ENCODE measurements around the gene MMP12. TPM values are rescaled to one million over a fixed set of nuclear protein-coding genes. Genes with fewer than 3 reads are reported as not detected.
"Not testable (repeated sequence)": the region's sequence is repeated elsewhere in the genome, so short reads cannot be mapped to it uniquely, and the experiment has no call there.

The MMP12 gene
- total RNA-seq, 2 experiments from 2014 or later = not detected

DNA sequence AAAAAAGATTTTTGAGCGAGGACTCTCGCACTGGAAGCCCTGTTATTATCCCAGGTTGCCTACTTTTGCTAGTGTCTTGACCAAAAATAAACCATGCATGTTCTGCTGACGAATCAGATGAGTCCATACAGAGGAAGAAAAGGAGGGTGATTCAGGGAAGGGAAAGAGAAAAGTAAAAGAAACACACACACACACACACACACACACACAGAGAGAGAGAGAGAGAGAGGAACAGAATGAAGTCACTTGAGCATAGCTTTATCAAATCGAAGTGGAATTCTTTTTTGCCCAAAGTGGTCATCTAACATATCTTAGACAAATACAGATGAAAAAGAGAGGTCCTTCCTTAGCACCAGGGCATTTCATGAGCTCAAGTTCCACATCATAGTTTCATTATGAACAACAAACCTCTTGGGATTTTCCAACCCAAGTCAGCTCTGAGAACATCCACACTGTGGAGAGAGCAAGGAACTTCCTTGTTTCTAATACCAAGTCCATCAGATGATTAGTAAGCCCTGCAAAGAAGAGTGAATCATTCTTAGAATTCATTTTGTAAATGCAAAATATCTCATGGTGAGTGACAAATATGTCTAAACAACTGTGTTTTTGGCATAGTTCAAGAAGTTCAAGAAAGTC, 7.7 kb upstream of the MMP12 start:
- Histone ChIP-seq H3K9me3 (ENCODE audit: control insufficient read depth in 1 of 2, insufficient read depth in 1 of 2, low read length in 2 of 2) (no peaks in the 10 kb centered on the region), H3K4me3 (ENCODE audit: low read length) (no peak overlapping the region), H3K4me1 (ENCODE audit: insufficient read depth, low read length) (no peaks in the 10 kb centered on the region), H3K27ac (ENCODE audit: low read depth in 1 of 2, low read length in 2 of 2) (no peak overlapping the region), H3K36me3 (ENCODE audit: insufficient read depth, low read length) (no peaks in the 10 kb centered on the region), H3K27me3 (ENCODE audit: control insufficient read depth in 1 of 2, insufficient read depth in 2 of 2, low read length in 2 of 2) (peaks cover 0 to 2% of the 10 kb centered on the region in 2 experiments)
- ATAC-seq (ENCODE audit: poor library complexity) (no peak), DNase-seq (peak in 2 of 14 experiments; percentile 10 to 12)
- intact Hi-C loops (cut with DNase I, micrococcal nuclease) = no loop called here
- Mint-ChIP-seq H3K27ac (no peak overlapping the region), H3K4me3 (no peak overlapping the region), H3K27me3 (peaks cover 8% of the 10 kb centered on the region), H3K4me1 (ENCODE audit: low read depth) (no peaks in the 10 kb centered on the region), H3K9me3 (no peaks in the 10 kb centered on the region), H3K36me3 (ENCODE audit: low read depth) (no peaks in the 10 kb centered on the region)
- POLR2A ChIA-PET = no interaction called here
- TF ChIP-seq, protein P1, sequence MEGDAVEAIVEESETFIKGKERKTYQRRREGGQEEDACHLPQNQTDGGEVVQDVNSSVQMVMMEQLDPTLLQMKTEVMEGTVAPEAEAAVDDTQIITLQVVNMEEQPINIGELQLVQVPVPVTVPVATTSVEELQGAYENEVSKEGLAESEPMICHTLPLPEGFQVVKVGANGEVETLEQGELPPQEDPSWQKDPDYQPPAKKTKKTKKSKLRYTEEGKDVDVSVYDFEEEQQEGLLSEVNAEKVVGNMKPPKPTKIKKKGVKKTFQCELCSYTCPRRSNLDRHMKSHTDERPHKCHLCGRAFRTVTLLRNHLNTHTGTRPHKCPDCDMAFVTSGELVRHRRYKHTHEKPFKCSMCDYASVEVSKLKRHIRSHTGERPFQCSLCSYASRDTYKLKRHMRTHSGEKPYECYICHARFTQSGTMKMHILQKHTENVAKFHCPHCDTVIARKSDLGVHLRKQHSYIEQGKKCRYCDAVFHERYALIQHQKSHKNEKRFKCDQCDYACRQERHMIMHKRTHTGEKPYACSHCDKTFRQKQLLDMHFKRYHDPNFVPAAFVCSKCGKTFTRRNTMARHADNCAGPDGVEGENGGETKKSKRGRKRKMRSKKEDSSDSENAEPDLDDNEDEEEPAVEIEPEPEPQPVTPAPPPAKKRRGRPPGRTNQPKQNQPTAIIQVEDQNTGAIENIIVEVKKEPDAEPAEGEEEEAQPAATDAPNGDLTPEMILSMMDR (IDR thresholded peaks at IDR 0.05) = no peak
- CTCF ChIA-PET = no interaction called here

DNA sequence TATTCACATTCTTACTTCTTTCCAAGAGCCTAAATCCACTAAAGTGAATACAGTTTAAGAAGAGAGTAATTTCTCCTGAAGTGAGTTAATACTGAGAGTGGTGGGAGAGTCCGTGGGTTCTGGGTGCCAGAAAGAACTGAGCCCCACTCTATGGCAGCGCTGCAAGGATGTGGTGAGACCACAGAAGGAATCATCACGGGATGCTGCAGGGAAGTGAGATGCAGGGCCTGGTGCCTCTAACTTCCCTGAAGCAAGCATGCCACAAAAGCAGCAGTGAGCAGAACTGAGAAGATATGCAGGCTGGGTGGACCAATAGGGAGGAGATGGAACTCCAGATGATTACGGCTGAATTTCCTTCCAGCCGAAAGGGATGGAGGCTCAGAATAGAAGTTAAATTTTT, 5.0 kb upstream of the MMP12 start:
- H3K4me1 ChIP-seq (ENCODE audit: insufficient read depth, low read length) = no peaks in the 10 kb centered on the region
- intact Hi-C loops (cut with DNase I, micrococcal nuclease) = no loop called here
- DNase-seq = peak in 2 of 14 experiments; percentile 11
- Mint-ChIP-seq H3K9me3 (no peaks in the 10 kb centered on the region), H3K27ac (no peak overlapping the region), H3K36me3 (ENCODE audit: low read depth) (no peaks in the 10 kb centered on the region), H3K27me3 (peaks cover 8% of the 10 kb centered on the region), H3K4me1 (ENCODE audit: low read depth) (no peaks in the 10 kb centered on the region), H3K4me3 (no peak overlapping the region)
- ChIA-PET CTCF (no interaction called here), POLR2A (no interaction called here)
- no peak for ATAC-seq (ENCODE audit: poor library complexity)
- H3K9me3 ChIP-seq (ENCODE audit: control insufficient read depth in 1 of 2, insufficient read depth in 1 of 2, low read length in 2 of 2) = no peaks in the 10 kb centered on the region
- TF ChIP-seq, protein P1 (IDR thresholded peaks at IDR 0.05) = no peak
- peaks cover 0 to 2% of the 10 kb centered on the region in 2 experiments for H3K27me3 ChIP-seq (ENCODE audit: control insufficient read depth in 1 of 2, insufficient read depth in 2 of 2, low read length in 2 of 2)
- H3K27ac ChIP-seq (ENCODE audit: low read depth in 1 of 2, low read length in 2 of 2) = no peak overlapping the region
- H3K4me3 ChIP-seq (ENCODE audit: low read length) = no peak overlapping the region
- no peaks in the 10 kb centered on the region for H3K36me3 ChIP-seq (ENCODE audit: insufficient read depth, low read length)

DNA sequence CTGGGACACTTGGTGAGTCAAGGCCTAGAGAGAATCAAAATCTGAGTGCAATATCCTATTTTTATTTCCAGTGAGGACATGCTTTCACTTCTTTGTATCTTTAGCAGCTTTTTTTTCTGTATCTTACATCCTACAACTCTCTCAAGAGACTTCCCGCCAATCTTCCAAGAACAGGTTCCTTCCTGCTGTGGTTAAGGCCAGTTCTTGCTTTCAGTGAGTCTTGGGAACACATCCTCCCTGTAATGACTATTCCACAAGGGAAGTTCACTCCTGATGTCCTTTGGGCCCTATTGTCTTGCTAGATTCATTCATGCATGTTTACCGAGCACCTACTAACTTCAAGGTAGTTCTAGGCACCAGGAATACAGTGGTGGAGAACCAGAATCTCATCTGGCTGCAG, 3.8 kb upstream of the MMP12 start:
- Mint-ChIP-seq H3K4me3 (no peak overlapping the region), H3K27me3 (peaks cover 8% of the 10 kb centered on the region), H3K9me3 (no peaks in the 10 kb centered on the region), H3K4me1 (ENCODE audit: low read depth) (no peaks in the 10 kb centered on the region), H3K27ac (no peak overlapping the region), H3K36me3 (ENCODE audit: low read depth) (no peaks in the 10 kb centered on the region)
- POLR2A ChIA-PET = no interaction called here
- CTCF ChIA-PET = no interaction called here
- Histone ChIP-seq H3K27ac (ENCODE audit: low read depth in 1 of 2, low read length in 2 of 2) (no peak overlapping the region), H3K9me3 (ENCODE audit: control insufficient read depth in 1 of 2, insufficient read depth in 1 of 2, low read length in 2 of 2) (no peaks in the 10 kb centered on the region), H3K4me3 (ENCODE audit: low read length) (no peak overlapping the region), H3K27me3 (ENCODE audit: control insufficient read depth in 1 of 2, insufficient read depth in 2 of 2, low read length in 2 of 2) (peaks cover 0 to 2% of the 10 kb centered on the region in 2 experiments), H3K4me1 (ENCODE audit: insufficient read depth, low read length) (no peaks in the 10 kb centered on the region), H3K36me3 (ENCODE audit: insufficient read depth, low read length) (no peaks in the 10 kb centered on the region)
- TF ChIP-seq, protein P1 (IDR thresholded peaks at IDR 0.05) = no peak
- ATAC-seq (ENCODE audit: poor library complexity) (no peak), DNase-seq (no peak)
- intact Hi-C loops (cut with DNase I, micrococcal nuclease) = no loop called here

DNA sequence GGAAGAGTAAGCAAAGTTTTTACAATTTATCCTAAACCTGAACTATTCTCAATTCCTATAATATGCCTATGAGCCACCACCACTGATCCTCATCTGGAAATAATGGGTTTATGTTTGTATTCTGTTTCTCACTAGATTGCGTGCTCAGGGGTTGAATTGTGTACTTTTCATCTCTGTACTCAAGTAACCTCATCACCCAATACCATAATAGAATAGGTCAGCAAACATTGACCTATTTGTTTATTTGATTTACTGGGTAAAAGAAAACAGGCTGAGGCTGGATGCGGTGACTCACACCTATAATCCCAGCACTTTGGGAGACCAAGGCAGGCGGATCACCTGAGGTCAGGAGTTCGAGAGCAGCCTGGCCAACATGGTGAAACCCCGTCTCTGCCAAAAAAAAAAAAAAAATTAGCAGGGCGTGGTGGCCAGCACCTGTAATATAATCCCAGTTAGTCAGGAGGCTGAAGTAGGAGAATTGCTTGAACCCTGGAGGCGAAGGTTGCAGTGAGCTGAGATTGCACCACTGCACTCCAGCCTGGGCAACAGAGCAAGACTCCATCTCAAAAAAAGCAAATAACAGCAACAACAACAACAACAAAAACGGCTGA, 5.3 kb downstream of the MMP12 start:
- POLR2A ChIA-PET; ATAC-seq (ENCODE audit: poor library complexity); DNase-seq; H3K27ac ChIP-seq (ENCODE audit: low read depth in 1 of 2, low read length in 2 of 2); H3K4me3 ChIP-seq (ENCODE audit: low read length); H3K9me3 Mint-ChIP-seq; H3K36me3 ChIP-seq (ENCODE audit: insufficient read depth, low read length); H3K9me3 ChIP-seq (ENCODE audit: control insufficient read depth in 1 of 2, insufficient read depth in 1 of 2, low read length in 2 of 2); H3K4me3 Mint-ChIP-seq; H3K36me3 Mint-ChIP-seq (ENCODE audit: low read depth); CTCF ChIA-PET; H3K4me1 ChIP-seq (ENCODE audit: insufficient read depth, low read length); H3K27me3 ChIP-seq (ENCODE audit: control insufficient read depth in 1 of 2, insufficient read depth in 2 of 2, low read length in 2 of 2); intact Hi-C loops (cut with DNase I, micrococcal nuclease); H3K4me1 Mint-ChIP-seq (ENCODE audit: low read depth); H3K27ac Mint-ChIP-seq: not testable (repeated sequence)
- peaks cover 10% of the 10 kb centered on the region for H3K27me3 Mint-ChIP-seq

Measured in CD4-positive, alpha-beta T cell (primary cell).